NCI-H1417 treated with DMSO at 0.1 percent for 48 hours (cell line): Measurements from ENCODE around the gene MAP3K6.

Experiments
- DNase-seq: peaks from one replicate; lab custom pipeline; 2025; lab: John Stamatoyannopoulos, UW

The MAP3K6 gene

DNA sequence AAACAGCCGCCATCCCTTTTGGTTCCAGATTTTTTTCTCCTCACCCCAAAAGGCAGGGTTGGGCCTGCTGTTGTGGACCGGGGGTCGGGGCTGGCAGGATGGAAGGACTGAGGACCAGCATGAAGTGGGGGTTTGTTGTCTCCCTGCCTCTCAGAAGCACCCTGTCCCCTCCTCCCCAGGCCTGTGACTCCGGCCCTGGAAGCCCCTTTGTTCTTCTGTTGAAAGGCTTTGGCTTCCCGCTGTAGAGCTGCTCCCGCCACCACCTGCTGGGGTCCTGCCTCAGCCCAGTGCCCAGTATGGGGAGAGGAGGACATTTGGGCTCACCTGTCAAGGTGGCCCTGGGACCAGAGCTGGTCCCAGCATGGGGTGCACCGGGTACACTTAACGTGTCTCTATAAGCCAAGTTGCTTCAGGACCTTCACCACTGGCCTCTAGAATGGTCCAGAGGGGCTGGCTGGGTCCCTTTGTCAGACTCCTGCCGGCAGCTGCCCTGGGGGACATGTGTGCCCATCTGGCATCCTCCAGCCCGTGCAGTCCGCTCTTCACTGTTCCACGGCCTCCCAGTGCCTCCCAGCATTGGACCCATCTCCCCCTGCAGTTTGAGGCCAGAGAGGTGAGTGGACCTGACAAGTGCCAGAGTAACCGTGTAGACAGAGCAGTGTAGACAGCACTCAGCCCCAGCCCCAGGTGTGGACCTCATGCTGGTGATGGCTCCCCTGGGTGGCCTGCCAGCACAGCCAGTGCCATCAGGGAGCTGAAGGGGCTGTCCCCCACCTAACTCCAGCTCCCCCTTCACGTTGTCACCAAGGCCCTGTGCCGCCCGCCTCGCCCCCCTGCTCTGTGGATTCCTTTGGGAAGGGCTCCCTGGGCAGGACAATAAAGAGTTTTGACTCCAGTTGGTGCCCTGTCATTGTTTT is 31.0 kb downstream of the MAP3K6 start:
- no peak for DNase-seq

DNA sequence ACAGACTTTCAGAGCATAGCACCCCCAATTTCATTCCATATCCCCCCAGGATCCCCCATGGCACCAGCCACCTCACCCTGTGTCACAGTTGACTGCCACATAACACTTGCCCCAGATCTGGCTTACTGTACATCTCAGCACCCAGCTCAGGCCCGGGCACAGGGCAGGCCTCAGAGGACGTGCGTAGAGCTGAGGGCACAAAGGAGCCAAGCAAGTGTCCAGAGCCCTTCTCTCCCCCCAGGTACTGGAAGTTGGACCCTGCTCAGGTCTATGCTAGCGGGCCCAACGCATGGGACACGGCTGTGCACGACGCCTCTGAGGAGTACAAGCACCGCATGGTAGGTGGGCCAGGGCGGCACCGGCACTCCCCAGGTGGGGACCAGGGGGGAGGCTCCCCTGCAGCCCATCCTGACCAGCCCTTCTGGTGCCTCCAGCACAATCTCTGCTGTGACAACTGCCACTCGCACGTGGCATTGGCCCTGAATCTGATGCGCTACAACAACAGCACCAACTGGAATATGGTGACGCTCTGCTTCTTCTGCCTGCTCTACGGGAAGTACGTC is 33.0 kb downstream of the MAP3K6 start:
- DNase-seq = no peak

DNA sequence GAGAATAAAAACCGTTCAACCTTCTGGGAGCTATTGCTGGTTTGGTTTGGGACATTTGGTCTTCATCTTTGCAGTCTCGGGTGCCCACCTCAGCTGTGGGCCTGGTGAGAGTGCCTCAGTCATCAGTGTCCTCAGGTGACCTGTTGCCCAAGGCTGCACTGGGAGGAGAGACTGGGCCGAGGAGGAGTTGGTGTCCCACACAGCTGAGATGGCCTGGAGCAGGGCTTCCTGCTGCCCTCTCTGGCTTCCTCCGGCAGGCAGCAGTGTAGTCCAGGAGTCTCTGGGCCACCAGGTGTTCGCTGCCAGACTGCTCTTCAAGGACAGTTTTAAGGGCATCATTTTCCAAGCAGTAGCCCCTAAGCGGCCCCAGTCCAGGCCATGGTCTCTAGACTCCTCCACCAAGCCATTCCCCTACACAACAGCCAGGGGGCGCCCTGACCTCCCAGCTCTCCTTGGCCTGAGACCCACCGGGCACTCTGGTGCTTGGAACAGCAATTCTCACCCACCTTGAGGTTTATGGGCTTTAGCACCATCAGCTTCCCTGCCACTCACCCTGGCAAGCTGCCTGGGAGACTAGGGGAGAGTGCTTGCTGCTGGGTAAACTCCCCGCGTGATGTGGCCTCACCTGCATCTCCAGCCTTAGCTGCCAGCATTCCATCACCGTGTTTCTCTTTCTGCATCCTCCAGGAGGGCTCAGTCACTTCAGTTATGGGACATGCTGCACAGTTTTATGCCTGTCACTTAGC is 34.1 kb downstream of the MAP3K6 start:
- no peak for DNase-seq

DNA sequence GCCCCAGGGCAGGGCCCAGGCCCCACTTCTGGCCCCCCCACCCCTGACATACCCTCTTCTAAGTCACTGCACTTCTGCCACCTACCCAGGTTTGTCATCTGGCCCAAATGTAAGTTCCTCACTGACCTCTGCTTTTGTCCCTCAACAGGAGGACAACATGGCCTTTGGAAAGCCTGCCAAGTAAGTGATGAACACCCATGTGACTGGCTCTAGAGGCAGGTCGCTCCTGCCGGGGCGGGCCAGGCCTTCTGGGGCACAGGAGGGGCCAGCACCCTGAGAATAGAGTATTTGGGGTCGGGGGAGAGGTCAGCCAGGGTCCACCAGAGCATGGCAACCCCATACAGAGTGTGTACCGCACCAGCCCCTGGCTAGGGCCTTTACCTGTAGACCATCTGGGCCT is 34.8 kb downstream of the MAP3K6 start:
- DNase-seq = no peak

DNA sequence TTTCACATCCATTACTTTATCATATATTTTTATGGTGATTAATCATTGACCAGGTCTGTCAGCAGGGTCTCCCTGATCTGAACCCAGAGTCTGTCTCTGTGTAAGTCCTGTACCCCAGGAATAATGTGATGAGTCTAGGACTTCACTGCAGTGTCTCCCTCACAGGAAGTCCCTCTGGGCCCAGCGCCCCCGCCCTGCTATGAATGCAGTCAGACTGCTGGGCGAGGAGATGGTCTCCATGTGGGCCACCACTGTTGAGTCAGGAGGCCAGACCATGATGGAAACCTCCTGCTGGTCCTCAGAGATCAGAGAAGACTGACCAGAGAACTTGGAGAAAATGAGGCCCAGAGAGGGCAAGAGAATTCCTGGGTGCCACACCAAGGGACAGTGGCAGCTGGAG is 35.3 kb downstream of the MAP3K6 start:
- DNase-seq = no peak

DNA sequence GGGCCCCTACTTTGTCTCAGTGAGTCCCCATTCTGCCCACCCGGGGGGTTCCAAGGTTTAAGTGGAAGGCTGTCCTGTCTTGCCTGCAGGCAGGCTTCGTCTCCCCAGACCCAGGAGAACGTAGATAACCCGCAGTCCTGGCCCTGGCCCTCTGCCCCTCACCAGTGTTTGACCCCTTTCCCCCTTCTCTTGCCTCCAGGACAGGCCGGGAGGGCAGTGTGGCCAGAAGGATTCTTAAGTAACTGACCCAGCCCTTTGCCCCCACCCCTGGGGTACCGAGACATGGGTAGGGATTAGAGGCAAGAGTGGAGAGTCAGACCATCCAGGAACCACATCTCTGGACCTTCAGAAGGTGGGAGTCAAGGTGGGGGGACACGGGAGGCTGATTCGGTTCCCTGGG is 36.0 kb downstream of the MAP3K6 start:
- no peak for DNase-seq

DNA sequence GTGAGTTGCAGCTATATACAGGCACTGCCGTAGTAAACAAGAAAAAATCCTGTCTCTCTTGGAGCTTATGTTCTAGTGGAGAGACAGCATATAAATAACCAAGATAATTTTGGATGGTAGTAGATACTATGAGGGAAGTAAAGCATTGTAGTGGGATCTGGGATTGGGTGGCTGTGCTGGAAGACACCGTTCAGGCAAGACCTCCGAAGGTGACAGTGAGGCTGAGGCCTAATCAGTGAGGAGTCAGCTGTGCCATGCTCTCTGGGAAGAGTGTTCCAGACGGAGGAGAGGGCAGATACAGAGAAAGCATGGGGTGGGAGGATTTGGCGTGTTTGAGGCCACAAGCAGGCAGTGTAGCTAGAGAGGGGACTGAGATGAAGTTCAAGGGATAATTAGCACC is 38.8 kb downstream of the MAP3K6 start:
- no peak for DNase-seq

DNA sequence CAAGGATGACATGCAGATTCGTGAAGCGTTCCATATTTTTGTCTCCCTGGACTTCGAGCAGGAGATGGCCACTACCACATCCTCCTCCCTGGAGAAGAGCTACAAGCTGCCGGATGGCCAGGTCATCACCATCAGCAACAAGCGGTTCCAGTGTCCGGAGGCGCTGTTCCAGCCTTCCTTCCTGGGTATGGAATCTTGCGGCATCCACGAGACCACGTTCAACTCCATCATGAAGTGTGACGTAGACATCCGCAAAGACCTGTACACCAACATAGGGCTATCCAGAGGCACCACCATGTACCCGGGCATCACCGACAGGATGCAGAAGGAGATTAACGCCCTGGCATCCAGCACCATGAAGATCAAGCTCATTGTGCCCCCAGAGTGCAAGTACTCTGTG is 41.5 kb downstream of the MAP3K6 start:
- DNase-seq = no peak

DNA sequence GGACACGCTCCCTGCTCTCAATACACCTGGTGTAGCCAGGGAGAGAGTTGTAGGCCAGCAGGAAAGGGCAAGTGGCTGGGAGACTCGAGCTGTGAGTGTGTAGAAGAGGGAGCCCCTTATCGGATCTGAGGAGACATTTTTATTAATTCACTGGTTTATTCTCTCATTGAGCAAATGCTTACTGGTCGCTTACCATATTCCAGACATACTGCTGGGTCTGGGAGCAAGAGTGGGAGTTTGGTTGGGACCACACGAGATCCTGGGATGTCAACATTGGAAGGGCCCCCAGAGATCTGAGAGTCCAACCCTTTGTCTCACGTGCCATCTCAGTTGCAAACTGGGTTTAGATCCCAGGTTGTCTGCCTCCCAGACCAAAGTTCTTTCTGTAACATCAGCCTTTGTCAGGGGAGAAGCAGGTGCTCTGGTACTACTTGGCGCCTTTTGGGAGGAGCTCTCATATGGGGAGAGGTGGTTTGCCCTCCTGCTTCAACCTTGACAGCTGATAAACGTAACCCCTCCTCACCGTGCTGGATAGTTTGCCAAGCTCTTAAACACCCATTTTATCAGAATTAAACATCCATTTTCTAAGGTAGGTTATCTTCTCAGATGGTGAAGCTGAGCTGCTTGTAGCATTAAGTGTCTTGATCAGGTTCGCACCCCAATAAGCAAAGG is 44.1 kb downstream of the MAP3K6 start:
- no peak for DNase-seq

DNA sequence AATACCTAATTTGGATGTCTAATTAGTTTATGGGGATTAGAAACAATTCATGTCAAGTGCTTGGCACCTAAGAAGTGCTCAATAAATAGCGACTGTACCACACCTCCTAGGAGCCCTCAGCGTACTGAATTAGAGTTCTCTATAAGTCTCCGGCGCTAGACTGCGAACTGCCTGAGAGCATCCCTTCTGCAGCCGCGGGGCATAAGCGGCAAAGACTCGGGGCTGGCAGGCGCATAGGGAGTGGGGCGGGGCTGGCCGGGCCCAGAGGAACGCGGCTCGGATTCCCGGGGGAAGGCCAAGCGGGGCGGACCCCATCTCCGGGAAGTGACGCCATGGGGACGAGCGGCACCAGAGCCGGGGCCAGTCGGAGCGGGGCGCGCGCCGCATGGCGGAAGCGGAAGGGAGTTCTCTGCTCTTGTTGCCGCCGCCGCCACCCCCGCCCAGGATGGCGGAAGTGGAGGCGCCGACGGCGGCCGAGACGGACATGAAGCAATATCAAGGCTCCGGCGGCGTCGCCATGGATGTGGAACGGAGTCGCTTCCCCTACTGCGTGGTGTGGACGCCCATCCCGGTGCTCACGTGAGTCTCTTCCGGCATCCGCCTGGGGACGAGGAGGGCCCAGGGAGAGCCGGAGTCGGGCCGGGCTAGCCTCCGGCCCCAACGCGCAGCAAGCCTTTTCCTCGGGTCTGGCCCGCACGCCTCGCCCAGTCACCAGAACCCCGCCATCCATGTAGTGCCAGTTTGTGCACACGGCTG is 44.8 kb downstream of the MAP3K6 start, which contains the start of gene TMEM222:
TMEM222 (plus strand) TSS at position 351 of the 756 bp plus-strand sequence; CDS start at position 386, 35 bp downstream.
- DNase-seq = peak; percentile 89

DNA sequence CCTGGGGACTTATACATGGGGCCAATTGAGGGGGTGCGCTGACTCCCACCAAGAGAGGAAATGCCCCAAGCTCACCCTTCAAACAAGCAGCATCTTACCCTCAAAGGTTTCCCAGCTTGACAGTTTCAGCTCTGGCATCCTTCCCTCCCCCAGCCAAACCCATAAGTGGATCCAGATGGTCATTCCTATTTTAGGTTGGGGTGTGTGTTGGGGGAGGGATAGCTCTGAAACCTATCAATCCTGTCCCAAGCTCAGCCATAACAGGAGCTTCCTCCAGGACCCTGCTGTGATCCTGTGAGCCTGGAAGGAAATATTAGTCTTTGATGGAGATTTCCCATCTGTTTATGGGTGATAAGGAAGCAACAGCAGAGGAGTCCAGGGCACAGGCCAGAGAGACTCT is 48.2 kb downstream of the MAP3K6 start:
- DNase-seq = no peak

DNA sequence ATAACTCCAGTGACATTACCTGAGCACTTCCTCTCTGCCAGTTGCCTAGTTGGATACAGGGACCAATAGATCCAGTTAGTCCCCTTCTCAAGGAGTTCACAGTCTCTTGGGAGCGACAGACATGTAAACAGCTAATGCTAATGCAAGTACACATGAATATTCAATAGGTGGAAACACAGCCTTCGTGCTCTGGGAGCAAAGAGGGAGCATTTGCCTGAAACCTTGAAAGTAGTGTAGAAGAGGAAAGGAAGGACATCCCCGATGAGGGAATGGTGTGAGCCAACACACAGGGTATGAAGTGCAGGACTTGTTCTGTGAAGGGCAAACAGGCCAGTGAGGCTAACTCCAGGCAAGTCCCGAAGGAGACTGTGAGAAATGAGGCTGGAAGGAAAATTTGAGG is 48.6 kb downstream of the MAP3K6 start:
- DNase-seq = no peak

DNA sequence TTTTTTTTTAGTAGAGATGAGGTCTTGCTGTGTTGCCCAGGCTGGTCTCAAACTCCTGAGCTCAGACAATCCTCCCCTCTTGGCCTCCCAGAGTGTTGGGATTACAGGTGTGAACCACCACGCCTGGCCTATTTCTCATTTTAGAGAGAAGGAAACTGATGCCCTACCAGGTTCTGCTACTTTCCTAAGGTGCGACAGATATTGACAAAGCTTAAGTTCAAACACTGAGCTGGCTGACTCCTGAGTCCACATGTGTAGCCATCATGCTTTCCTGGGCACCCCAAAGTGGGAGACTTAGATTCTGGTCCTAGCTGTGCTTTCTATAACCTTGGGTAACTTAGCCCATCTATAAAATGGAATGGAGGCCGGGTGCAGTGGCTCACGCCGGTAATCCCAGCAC is 49.9 kb downstream of the MAP3K6 start:
- no peak for DNase-seq

DNA sequence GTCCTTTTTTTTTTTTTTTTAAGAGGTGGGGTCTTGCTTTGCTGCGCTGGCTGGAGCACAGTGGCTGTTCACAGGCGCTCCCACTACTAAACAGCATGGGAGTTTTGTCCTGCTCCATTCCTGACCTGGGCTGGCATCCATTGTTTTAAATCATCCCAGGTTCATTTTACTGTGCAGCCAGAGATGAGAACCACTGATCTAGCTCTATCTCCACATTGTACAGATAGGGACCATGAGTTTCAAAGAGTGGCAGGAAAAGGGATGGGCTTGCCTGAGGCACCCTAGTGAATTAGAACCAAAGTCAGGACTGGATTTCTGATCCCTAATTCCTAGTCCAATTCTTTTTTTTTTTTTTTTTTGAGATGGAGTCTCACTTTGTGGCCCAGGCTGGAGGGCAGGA is 52.0 kb downstream of the MAP3K6 start:
- no peak for DNase-seq

DNA sequence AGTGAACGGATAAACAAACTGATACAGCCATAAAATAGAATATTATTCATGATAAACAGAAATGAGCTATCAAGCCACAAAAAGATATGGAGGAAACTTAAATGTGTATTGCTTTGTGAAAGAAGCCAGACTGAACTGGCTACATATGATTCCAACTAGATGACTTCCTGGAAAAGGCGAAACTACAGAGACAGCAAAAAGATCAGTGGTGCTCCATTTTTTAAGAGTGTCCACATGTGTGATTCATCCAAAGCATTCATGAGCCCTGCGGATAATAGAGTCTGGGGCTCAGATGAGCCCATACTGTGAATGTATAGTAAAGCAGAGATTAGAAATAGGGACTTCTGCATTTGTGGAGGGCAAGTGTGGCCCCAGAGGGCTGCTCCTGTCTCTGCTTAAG is 52.6 kb downstream of the MAP3K6 start:
- DNase-seq = no peak

DNA sequence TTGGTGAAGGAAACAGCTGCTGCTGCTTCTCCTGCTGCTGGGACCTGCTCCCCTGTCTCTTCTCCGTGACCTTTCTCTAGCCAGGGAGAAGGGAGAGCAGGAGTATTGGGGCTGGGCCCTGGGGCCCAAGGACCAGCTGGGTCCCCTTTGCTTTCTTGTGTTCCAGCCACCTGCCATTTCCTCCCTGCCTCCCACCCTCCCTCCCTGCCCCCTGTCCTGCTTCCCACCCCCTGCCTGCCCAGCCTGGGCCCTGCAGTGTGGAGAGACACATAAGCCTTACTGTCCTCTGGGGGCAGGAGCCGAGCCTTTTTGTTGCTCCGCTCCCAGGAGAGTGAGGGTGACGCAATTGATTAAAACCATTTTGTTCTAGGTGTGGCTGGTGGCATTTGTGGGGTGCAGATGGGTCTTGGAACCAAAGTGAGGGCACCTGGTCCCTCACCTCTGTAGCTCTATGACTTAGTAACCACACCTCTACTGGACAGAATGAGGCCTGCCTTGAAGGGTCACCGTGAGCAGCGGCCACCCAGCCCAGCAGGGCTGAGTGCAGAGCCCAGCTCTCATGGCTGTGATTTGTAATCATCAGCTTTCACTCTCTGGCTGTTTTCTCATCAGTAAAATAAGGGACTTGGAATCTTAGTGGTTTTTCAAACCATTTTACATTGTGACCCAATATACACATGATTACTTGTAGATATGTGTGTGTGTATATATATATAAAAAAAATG is 58.7 kb downstream of the MAP3K6 start:
- DNase-seq = no peak

DNA sequence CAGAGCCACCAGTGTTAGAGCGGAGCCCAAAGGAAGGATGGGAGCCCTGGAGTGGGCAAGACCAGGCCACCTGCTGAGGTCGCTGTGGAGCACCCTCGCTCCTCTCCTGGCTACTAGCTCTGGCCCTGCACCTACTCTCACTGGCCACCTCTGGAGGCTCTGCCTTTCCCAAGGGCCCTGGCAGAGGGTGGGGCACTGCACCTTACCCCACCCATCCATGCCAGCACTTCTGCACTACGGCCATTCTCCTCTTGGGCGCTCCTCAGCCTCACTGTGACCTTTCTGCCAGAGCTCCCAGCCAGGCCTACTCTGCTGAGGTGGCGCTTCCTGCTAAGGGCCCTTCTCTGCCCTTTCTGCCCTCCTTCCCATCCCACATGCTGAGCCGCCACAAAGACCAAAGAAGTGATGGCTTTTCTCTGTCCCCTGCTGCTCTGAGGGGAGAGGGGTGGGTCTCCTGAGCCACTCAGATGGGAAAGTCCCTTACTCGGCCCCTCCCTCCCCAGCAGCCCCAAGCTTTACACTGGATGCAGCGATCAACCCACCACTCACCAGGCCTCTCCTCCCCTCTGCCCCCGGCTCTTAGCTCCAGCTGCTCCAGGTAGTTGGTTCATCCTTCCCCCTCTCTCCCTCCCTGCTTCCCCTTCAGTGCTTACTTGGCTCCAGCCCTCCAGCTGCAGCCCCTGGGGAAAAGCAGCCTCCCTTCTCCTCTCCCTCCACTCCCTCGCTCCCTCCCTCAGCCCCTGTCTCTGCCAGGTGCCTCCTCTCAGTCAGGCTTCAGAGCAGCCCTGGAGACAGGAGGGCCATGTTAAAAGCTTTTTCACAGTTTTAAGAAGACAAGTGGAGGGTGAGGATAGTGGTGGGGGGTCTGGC is 59.6 kb downstream of the MAP3K6 start:
- no peak for DNase-seq

DNA sequence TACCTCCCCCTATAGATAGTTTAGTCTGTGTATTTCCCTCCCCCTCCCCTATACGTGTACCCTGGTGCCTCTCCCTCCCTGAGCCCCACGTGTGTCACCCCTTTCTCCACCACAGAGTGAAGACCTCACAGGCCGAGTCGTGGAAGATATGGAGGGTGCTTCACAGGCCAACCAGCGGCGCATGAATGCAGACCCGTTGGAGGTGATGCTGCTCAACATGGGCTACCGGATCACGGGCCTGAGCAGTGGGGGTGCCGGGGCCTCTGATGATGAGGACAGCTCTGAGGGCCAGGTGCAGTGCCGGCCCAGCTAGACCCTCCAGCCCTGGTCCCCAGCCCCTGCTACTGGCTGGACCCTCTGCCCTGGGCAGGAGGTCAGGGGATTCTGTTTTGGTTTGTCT is 60.7 kb downstream of the MAP3K6 start:
- no peak for DNase-seq
